Stimulated activated CD4-positive, alpha-beta T cell treated with anti-CD3 and anti-CD28 coated beads, Interleukin-1b, Interleukin-23, amount 100 ng/mL, for 1 hour (primary cell): ENCODE measurements around the gene RAPGEF4.

Experiments used
- DNase-seq, 2 donors: peaks; one replicate each; pipeline ENCODE4 v3.0.0-alpha.2; 2020; ENCODE audit warnings: low read depth in 2 of 2

The RAPGEF4 gene

DNA sequence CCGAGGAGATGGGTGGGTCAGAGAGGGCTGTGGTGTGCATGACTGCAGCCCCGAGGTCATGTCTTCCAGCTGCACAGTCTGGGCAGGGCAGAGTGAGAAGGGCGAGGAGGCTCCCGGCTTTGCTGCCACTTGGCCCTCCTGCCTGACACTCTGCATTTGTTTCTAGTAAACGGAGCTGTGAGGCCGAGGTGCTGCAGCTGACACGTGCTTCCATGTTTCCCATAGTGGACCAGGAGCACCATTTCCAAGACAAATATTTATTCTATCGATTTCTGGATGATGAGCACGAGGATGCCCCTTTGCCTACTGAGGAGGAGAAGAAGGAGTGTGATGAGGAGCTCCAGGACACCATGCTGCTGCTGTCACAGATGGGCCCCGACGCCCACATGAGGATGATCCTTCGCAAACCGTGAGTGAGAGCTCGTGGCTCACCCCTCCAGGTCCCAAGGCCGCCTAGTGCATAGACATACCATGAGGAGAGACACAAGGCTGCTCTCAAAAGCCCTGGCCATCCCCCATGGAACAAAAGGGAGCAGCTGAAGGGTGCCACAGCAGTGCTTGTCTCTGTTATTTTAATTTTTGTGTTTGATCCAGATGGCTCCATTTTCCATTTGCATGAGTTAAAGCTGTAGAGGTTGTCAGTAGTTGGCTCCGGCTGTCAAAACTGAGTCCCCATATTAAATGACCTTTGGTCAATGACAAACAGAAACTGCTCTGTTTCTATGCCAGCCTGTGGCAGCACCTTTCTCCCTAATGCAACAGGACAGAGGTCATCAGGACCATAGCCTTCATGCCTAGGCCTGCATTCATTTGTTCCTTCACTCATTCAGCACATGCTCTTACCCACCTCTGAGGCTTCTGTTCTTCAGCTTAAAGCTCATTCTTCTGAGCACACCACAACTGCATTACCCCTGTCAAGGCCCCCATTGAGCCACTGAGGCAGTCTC, 231.7 kb downstream of the RAPGEF4 start:
- DNase-seq, result no peak

DNA sequence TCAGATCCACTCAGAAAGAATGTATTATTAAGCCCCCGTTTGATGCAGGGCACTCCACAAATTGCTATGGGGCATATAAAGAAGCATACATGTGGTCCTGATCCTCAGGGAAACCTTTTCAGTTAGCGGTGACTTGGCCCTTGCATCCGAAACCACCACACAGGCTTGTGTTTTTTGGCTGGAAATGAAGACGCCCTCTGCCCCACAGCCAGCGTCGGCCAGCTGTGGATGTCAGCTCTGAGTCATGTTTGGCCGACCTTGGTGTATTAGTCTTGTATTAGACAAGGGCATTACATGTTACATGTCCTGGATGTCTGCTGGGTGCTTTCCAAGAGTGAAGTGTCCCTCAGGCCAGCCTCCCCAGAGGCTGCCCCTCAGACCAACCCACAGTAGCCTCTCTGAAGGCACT, 232.4 kb downstream of the RAPGEF4 start:
- no peak for DNase-seq

DNA sequence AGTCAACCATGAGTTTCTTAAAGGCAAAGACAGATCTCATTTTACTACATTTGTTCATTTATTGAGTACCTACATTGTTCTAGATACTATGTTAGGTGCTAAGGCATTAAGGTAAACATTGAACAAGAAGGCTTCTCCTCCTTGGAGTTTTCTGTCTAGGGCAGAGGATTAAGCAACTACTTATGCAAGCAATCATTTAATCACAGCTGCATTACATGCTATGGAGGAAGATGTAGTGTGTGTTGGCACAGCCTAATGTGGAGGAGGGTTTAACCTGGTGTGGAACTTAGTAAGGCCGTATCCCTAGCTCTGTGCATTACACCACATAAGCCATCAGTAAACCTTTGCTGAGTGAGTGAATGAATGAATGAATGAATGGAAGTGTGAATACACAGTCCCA, 233.5 kb downstream of the RAPGEF4 start:
- DNase-seq, result no peak

DNA sequence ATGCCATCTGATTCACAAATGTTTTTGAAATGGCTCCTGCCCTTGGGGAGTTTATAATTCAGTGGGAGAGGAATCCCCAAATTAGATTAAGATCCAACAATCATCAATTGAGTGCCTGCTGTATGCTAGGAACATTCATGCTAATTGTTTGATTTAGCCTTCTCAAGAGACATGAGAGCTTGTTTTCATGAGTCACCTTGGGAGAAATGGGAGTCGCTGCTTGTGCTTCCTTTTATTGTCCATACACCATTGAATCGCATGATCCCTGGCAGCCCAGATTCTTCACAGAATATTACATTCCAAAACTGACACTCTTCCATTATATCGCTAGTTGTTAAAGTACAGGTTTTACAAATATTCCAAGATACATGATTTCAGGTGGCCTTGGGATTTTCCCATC, 234.0 kb downstream of the RAPGEF4 start:
- DNase-seq, result no peak

DNA sequence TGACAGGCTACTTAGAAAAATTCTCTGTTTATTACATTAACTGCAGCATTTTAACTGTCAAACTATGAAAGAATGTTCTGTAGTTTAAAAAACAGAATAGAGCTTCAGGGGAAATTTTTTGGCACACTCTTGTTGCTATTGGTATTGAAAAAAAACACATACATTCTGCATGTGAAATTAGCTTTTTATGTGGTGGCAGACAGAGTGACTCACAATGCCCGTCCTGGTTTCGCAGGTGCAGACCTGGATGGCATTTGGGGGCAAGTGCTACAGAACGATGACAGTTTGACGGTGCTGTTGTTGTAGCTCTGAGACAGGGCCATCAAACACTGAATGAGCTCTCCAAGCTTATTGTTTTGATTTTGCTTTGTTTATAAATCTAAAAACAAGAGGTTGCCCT, 235.0 kb downstream of the RAPGEF4 start:
- no peak for DNase-seq

DNA sequence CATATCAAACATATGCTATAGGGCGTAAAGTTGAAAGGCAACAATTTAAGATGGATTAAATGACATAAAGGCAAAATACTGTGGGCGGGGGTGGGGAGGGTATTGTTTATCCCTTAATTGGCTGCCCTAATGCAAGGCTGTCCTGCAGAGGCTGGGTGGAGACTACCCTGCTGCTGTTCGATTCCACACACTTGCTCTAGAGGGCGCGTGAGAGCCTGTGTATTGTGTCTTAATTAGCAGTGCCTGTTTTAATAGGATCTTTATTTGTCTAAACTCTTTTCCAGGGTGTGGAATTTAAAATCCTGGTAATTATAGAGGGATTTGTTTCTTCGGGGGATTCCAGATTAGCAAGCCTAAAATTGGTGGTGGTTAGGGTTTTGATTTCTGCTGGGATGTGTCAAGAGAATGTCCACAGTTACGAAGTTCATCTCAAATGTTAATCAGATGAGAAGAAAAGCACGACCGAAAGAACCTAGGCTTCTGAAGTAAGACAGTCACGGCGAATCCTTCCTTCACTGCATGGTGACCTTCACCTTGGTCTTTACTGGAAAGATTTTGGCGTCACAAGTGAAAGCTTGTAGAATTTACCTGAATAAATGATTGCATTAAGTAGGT, 236.5 kb downstream of the RAPGEF4 start:
- DNase-seq, result no peak

DNA sequence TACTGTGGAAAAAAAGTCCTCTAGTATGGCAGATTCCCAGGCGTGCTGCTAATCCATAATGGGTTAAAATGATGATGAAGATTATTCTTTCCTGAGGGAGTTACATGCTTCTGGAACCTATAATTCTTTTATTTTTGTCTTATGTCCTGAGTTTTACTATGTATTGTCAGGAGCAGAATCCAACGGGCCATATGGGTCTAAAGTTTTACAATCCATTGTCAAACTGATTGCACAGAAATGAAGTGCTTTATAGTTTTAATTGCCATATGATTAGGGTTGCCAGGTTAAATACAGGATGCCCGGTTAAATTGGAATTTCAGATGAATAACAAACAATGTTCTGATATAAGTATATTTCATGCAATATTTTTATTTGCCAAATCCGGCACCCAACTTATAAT, 239.1 kb downstream of the RAPGEF4 start:
- no peak for DNase-seq

DNA sequence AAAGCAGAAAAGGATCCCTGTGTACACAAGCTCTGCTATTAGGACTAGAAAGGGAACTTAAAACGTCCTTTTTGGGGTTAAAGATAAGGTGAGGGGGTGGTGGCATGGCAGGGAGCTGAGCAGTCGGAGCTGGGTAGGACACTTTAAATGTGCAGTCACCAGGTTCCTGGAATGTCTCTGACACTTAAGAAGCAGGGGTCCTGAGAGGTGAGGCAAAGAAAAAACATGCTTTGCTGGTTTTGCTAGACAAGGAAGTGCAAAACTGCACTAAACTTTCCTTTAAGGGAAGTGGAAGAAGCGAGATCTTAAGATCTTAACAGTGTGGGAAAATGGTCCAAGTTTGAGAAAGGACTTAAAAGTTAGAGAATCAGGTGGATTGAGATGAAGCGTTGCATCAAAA, 240.5 kb downstream of the RAPGEF4 start:
- no peak for DNase-seq

DNA sequence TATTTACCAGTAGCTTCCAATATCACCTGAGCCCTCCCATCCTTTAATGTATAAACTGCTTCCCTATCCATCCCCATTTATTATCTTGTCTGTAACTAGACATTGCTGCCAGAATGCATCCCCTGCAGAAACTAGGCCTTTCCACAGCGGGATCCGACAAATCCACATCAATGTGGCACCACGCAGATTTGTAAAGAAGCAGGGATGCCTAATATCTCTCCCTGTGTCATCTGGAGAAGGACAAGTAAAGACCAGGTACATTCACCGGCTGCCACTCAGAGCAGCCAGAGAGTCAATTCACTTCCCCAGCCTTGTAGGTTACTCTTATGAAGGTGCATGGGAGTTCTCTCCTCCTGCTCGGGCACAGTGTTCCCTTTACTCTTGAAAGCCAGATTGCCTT, 241.2 kb downstream of the RAPGEF4 start:
- no peak for DNase-seq

DNA sequence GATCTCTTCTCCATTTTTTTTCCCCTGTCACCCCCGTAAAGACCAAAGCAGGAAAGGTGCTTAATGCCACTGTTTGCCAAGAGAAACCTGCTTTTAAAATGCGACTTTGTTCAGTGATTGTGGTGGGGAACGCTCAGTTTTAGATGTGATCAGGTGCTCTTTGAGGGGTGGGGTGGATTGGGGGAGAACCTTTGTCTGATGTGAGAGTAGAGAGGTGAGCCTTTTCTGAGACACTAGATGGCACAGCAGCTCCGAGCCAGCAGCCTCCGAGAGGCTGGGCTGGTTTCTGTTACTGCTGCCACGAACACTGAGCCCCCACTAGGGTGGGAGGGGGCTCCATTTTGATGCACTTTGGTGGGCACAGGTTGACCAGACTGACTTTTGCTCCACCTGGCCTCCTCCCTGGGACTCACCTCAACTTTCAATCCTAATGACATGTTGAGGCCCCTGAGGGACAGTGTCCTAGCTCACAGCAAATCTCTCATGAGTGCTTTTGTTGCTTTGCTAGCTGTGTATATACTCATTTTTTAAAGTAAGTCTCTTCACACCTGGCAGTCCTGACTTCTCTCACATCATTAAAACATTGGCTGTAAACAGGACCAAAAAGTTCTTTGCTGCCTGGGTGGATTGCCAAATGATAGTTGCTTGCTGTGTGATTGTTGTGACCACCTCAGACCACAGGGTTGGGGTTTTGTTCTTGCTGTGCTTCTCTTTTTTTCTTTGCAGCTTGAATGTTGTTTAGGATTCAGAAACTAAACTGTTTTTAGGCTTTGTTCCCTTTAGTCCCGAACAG, 241.8 kb downstream of the RAPGEF4 start:
- DNase-seq, result no peak

DNA sequence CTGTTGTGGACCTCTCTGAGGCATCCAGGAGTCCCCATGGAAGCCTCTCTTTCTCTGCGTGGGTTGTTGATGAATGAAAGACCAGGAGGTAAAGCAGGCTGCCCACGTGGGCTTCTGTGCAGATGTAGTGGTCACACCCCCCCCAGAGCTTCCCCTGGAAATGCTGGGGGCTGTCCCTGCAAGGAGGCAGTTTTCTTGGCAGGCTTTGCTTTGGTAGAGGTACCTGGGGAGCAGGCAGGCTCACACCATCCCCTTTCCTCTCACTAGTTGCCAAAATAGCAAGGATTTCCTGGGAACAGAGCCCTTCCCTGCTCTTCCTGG, 242.4 kb downstream of the RAPGEF4 start:
- no peak for DNase-seq

DNA sequence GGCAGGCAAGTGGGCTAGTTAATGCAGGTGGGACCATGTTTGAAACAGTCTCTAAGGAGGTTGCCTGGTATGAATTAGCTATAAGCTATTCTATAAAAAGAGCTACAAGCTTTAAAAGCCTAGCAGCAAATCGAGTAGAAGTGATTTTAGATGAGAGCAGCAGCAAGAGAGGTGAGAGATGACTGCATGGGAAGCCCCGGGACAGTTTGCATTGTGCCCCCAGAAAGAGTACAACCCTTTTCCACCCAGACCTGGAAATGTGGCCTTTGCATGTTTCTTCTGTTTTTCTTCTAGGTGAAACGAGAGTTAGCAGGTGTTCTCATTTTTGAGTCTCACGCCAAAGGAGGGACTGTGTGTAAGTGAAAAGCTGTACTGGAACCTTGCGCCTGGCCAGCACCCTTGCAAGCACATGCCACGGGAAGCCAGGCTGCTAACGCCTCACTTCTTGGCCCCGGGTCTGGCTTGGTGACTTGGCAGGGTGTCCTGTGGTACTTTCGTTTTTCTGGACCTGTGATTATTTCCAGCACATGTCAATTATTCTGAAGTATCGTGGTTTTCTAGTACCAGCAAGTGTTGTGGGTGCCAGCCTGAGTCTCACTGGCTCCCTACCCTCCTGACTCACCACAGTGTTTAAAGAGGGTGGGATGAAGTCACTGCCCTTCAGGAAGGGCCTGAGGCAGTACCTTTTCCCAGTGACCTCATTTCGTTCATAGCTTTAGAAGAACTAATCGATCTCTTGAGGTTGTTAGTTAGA, 249.7 kb downstream of the RAPGEF4 start:
- DNase-seq, result no peak

DNA sequence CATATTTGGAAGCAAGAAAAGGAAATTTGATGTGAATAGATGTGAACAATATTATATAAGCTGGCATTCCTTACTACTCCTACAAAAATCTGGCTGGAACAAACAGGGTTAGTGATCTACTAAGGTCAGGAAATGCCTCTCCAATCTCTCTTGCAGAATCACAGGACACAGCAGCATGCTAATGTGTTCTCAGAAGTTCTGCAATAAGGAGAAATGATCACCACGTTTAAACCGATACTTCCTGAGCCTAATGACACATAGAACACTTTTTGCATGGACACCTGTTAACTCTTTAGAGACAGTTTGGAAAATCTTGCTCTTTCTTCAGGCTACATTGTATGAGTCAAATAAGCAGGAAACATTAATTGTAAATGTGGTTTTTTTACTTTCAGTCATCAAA, 250.4 kb downstream of the RAPGEF4 start:
- no peak for DNase-seq

DNA sequence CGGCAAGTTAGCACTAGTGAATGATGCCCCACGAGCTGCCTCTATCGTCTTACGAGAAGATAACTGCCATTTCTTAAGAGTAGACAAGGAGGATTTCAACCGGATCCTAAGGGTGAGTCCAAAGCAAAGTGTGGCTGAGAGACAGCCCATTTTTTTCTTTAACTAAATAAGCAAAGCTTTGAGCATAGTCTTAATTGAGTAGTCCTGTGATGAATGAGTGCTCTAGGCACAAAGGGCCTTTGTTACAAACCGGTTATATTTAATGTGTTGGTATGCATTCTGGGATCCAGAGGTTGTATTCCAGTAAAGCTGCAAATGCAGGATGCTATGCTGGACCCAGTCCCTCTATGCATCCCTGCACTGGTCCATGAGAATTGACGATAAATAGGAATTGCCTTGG, 253.1 kb downstream of the RAPGEF4 start:
- DNase-seq, result no peak

DNA sequence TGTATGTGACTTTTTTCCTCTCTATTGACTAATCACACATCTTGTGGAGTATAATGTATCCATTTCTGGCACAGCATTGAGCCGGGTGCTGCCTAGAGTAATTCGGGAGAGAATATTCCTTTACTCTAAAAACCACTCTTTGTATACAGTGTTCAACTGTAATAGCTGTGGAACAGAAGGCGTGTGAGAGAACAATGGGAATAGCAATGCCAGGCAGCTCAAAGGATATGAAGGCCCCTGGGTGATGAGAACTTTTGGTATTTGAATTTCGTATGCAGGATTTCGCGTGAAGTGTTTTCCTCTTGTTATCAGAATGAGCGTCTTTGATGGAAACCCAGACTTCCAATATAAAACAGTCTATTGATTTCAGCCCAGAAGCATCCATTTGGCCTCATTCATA, 255.4 kb downstream of the RAPGEF4 start:
- no peak for DNase-seq

DNA sequence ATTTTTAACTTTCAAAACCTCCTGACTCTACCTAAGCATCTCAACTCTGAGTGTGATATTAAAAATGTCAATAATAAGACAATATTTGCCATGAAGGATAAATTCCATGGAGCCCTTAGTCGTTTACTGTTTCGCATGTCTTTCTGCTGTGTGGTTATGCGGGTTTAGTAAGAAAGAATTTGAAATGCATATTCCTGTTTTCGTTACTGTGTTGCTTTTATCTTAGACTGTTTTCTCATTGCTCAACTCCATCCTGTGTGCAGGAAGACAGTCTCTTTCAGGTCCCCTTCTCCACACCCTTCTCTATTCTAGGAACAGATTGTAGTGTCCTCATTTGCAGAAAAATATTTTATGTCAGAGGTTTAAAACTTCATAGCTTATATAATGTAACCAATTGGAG, 257.5 kb downstream of the RAPGEF4 start:
- no peak for DNase-seq

DNA sequence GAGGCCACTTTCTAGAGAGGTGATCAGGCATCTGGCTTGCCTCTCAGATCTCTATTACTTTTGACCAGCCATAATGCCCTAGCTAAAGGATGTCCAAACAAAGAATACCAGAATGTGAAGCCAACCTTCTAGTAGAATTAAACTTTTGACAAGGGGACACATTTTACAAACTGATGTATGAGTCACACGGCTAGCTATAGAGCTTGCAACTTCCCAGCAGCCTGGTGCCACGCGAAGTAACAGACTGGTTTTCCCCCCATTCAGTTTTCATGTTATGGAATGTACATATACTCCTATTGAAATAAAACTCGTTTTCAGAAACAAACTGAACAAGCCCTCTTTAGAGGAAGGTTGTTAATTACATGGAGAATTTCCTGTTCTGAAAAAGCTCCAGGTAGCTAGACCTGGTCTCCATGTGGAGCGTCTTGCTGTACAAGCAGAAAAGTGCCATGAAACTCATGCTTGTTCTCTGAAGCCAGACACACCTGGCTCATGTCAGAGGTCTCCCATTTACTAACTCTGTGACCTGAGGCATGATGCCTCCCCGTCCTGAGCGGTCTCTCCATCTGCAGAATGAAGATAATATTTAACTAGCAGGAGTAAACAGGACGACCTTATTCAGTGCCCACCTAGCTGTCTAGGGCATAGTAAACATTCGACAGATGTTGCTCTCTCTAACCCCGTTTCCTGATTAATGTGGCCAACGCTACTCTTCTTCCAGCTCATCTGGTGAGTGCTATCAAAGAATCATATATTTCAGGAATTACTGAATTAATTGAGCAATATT, 258.5 kb downstream of the RAPGEF4 start:
- DNase-seq, result no peak

DNA sequence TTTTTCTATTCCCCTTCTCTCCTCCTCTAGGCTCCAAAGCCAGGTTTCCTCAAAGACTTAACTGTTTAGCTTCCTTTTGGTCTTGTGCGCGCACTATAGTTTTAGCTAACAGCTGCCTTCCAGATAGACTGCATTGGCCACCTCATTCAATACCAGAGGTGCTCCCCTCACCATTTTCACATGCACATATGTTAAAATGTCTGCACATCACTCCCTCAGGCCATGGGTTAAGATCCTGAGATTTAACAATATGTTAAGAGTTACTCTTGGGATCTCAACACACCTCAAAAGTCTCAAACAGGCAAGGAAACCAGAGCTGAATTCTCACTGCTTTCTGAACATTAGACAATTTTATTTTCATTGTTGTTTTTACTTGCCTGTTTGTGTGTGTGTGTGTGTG, 259.2 kb downstream of the RAPGEF4 start:
- no peak for DNase-seq

DNA sequence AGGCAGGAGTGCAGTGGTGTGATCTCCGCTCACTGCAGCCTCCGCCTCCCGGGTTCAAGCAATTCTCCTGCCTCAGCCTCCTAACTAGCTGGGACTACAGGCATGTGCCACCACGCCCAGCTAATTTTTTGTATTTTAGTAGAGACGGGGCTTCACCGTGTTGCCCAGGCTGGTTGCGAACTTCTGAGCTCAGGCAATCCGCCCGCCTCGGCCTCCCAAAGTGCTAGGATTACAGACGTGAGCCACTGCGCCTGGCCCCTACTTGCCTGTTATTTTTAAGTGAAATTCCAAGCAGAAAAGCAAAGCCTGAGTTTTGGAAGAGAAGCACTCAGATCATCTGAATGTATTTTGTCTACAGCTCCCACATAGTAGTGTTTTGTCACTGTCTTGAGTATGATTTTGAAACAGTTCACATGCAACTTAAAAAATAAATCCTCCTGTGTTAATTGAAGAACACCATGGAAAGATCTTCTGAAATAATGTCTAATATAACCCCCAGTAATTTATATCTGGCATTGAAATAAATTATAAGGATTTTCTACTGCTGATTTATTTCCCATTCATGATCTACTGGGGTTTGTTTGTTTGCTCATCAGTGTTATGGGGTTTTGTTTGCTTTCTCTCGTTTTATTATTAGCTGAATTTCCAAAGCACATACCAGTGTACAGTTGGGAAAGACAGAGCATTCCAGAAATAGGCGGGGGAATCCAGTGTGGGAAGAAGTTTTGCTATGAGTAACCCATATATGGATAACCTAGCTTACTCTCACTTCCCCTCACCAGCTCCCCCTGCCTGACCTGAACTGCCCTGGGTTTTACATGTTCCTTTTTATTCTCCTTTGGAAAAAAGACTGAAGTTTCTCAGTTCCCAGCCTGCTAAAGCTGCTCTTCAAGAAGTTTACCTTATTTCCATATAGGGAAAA, 259.9 kb downstream of the RAPGEF4 start:
- DNase-seq, result no peak

DNA sequence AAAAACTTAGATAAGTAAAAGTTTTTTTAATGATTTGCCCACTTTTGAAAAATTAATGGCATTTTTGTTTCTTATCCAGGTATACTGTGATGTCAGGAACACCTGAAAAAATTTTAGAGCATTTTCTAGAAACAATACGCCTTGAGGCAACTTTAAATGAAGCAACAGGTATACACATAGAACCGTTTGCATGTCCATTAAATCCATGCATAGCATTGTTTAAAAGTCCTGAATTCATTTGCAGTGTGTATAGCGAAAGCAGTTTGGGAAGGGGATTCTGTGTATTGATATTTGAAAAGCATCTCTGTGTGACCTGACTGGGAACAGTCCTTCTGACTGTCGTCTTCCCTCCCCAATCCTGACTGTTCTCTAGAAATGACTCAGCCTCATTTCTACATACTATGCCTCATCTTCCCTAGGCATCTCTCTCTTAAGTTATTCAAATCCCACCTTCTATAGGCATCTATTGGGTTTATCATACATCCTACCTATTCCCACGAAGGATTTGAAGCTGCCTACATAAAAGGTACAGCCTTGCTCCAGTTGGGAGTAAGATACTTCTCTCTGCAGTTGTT, 260.8 kb downstream of the RAPGEF4 start:
- no peak for DNase-seq
